GM12878 (cell line): ENCODE results near the gene TCAF1. TPM values are rescaled to one million over a fixed set of nuclear protein-coding genes. Genes with fewer than 3 reads are reported as not detected.
"Not testable (repeated sequence)": the region's sequence is repeated elsewhere in the genome, so short reads cannot be mapped to it uniquely, and the experiment has no call there.

ENCODE experiments used
- ATAC-seq: fragments of 200-7000 bp; cut with Tn5 transposase; 3 replicates; pipeline ENCODE4 v1.9.1; 2020; ENCODE audit warnings: mild to moderate bottlenecking, moderate library complexity
- BruUV-seq: library from RNA; stranded (reverse); fragments of 400-500 nt; replicated peaks from 2 replicates; lab custom pipeline; 2021; lab: Mats Ljungman, UMichigan
- CTCF ChIA-PET: fragments of 300-600 bp; sonication (Branson Sonifier 250); formaldehyde crosslinking; extraction: SDS; loops from one replicate; lab custom pipeline; 2021; ENCODE audit warnings: inconsistent platforms; lab: Yijun Ruan, JAX
- POLR2A ChIA-PET: fragments of 350-600 bp; formaldehyde crosslinking; extraction: SDS; loops from one replicate; lab custom pipeline; 2021; ENCODE audit warnings: inconsistent platforms; lab: Charles Lee
- RAD21 ChIA-PET: fragments of 300-600 bp; sonication (Branson Sonifier 250); formaldehyde crosslinking; loops from one replicate; lab custom pipeline; 2023; ENCODE audit warnings: antibody characterized with exemption; ENCODE audit not compliant: unreplicated experiment; lab: Charles Lee
- SMC1A ChIA-PET: fragments of 300-600 bp; sonication (Branson Sonifier 250); formaldehyde crosslinking; loops from one replicate; lab custom pipeline; 2023; ENCODE audit not compliant: unreplicated experiment, uncharacterized antibody; lab: Charles Lee
- DNase-seq: peaks from one replicate; pipeline ENCODE4 v3.0.0-alpha.2; 2011; ENCODE audit warnings: low read depth, low spot score
- FAIRE-seq: peaks from 3 replicates; lab custom pipeline; 2011; peaks lifted over from hg19 to GRCh38; lab: Jason Lieb, UNC
- H2AFZ ChIP-seq: 2 replicates; pipeline ENCODE4 v1.6.0; 2011; ENCODE audit warnings: low read depth, low read length, control low read depth; ENCODE audit not compliant: control insufficient read depth
- H3K27ac ChIP-seq: 2 replicates; pipeline ENCODE4 v1.5.1; 2011; ENCODE audit warnings: control low read depth; ENCODE audit not compliant: control insufficient read depth, insufficient read depth
- H3K27me3 ChIP-seq, 2 experiments: replicated peaks in 1 of 2; 2 replicates each; pipeline versions ENCODE4 v1.6.0 to v1.6.1; 2011; ENCODE audit warnings: low read length in 1 of 2; ENCODE audit not compliant: control insufficient read depth in 2 of 2, insufficient read depth in 2 of 2
- H3K36me3 ChIP-seq, 2 experiments: 2 replicates each; pipeline ENCODE4 v1.5.1; 2011; ENCODE audit warnings: low read length in 1 of 2; ENCODE audit not compliant: control insufficient read depth in 2 of 2, insufficient read depth in 2 of 2
- H3K4me1 ChIP-seq: 2 replicates; pipeline ENCODE4 v1.6.1; 2011; ENCODE audit warnings: mild to moderate bottlenecking, low read length, moderate library complexity, mixed read lengths; ENCODE audit not compliant: control insufficient read depth, insufficient read depth
- H3K4me2 ChIP-seq: 2 replicates; pipeline ENCODE4 v1.6.0; 2011; ENCODE audit warnings: control low read depth; ENCODE audit not compliant: control insufficient read depth, insufficient read depth
- H3K4me3 ChIP-seq: fragments of 200-600 bp; sonication (generic); 2 replicates; pipeline ENCODE4 v1.5.1; 2016
- H3K79me2 ChIP-seq: 2 replicates; pipeline ENCODE4 v1.6.0; 2011; ENCODE audit warnings: low read length; ENCODE audit not compliant: control insufficient read depth, insufficient read depth
- H3K9ac ChIP-seq: 2 replicates; pipeline ENCODE4 v1.8.0; 2011; ENCODE audit warnings: low read length, control low read depth, mixed read lengths; ENCODE audit not compliant: control insufficient read depth, insufficient read depth
- H3K9me3 ChIP-seq: replicated peaks from 3 replicates; pipeline ENCODE4 v1.5.1; 2011; ENCODE audit warnings: mild to moderate bottlenecking, low read length; ENCODE audit not compliant: control insufficient read depth, insufficient read depth
- H4K20me1 ChIP-seq: 2 replicates; pipeline ENCODE4 v1.6.0; 2011; ENCODE audit not compliant: control insufficient read depth, insufficient read depth
- BRCA1 ChIP-seq: IDR thresholded peaks from 2 replicates; pipeline ENCODE4 v1.6.1; 2011; ENCODE audit warnings: low read depth, low read length, improper control_type of control experiment
- SMAD1 ChIP-seq: fragments of 450-650 bp; IDR thresholded peaks from 2 replicates; pipeline ENCODE4 v1.6.1; 2018; ENCODE audit warnings: mild to moderate bottlenecking, low read depth; ENCODE audit not compliant: partially characterized antibody
- TAF1 ChIP-seq: IDR thresholded peaks from 2 replicates; pipeline ENCODE4 v1.6.1; 2011; ENCODE audit warnings: mild to moderate bottlenecking, low read depth, low read length, borderline replicate concordance
- TCF3 ChIP-seq: IDR thresholded peaks from 2 replicates; pipeline ENCODE4 v1.6.1; 2012; ENCODE audit warnings: low read depth, mild to moderate bottlenecking, low read length, borderline replicate concordance; ENCODE audit not compliant: insufficient read depth
- ZNF592 ChIP-seq: fragments of 450-650 bp; IDR thresholded peaks from 2 replicates; pipeline ENCODE4 v1.6.1; 2017; ENCODE audit warnings: mild to moderate bottlenecking, moderate library complexity
- ZSCAN29 ChIP-seq: fragments of 450-650 bp; IDR thresholded peaks from 2 replicates; pipeline ENCODE4 v1.6.1; 2017; ENCODE audit warnings: mild to moderate bottlenecking, moderate library complexity
- WGBS: methylation state at CpG from one replicate; pipeline ENCODE4 v1.1.6; 2016; ENCODE audit warnings: low lambda C conversion rate; ENCODE audit not compliant: insufficient replicate concordance, insufficient coverage; ENCODE audit errors: missing lambda C conversion rate; 5-methylcytosine and 5-hydroxymethylcytosine counted together
- in situ Hi-C: fragments of 300-500 bp; cut with MboI; formaldehyde crosslinking; loops from 9 replicates; pipeline ENCODE4 v1.14.3; 2018; ENCODE audit warnings: mixed read lengths
- intact Hi-C: fragments of 100-400 bp; cut with micrococcal nuclease; formaldehyde crosslinking; loops from one replicate; pipeline ENCODE4 v1.14.2; 2022; ENCODE audit not compliant: unreplicated experiment
- polyA plus RNA-seq, 11 experiments: library from polyadenylated mRNA; depleted of rRNA in 4 of 11; unstranded in 6 of 11; stranded (reverse) in 5 of 11; fragments of >200 nt; fragmentation: Nextera tagmentation in 4 of 11; fragmentation: Illumina TruSeq in 1 of 11; extraction: Ambion mirVana in 4 of 11; extraction: Trizol in 1 of 11; gene quantifications; 1 replicate in 1 of 11; 2 replicates in 10 of 11; pipeline versions ENCODE4 v1.2.1 to v1.2.3, GENCODE V29; 2011 to 2016; ENCODE audit warnings: inconsistent platforms in 2 of 11, missing spikeins in 2 of 11, low read depth in 1 of 11
- total RNA-seq, 4 experiments: library from RNA; depleted of rRNA in 3 of 4; stranded (reverse); fragments of >200 nt in 3 of 4; fragmentation: Illumina TruSeq in 1 of 4; extraction: Trizol in 1 of 4; gene quantifications; 2 replicates each; pipeline versions ENCODE4 v1.2.1 to v1.2.3, GENCODE V29; 2013 to 2021

Gene TCAF1
- total and polyA plus RNA-seq, 10 of the 15 experiments (the other 5 are each of a cell fraction or from before 2014, with no cell fraction given), result 2.2 to 16.3 (median 8.0) TPM

DNA sequence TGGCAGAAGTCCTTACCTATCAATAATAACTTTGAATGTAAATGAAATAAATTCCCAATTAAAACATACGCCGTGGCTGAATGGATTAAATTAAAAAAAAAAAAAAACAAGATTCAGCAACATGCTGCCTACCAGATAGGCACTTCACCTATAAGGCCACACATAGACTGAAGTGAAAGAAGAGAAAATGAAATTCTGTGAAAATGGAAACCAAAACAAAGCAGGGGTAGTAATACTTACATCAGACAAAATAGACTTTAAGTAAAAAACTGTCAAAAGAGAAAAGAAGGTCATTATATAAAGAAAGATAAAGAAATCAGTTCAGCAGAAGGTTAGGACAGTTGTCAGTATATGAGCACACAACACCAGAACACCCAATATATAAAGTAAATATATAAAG is 55.3 kb downstream of the TCAF1 start:
- CTCF ChIA-PET, result no interaction called here
- 82% methylated on average over 2 of the region's 2 CpGs for WGBS
- intact Hi-C loops, result no loop called here
- H3K36me3 ChIP-seq, result no peaks in the 10 kb centered on the region
- H3K4me3 ChIP-seq, result no peak overlapping the region
- FAIRE-seq, result no peak
- SMC1A ChIA-PET, result interaction anchor here (0.9 kb wide), 1 partner anchor 109 kb away, joined by 4 read pairs; no protein-coding TSS in a partner anchor
- no peaks in the 10 kb centered on the region for H3K27me3 ChIP-seq
- no peak for DNase-seq
- H3K9me3 ChIP-seq, result no peaks in the 10 kb centered on the region; the same call in 2 of the 3 replicates
- H3K27ac ChIP-seq, result no peak overlapping the region
- no peak overlapping the region for H3K9ac ChIP-seq
- BruUV-seq, result no TSS peak
- POLR2A ChIA-PET, result no interaction called here
- no peak overlapping the region for H3K4me2 ChIP-seq
- in situ Hi-C loops, result no loop called here
- RAD21 ChIA-PET, result no interaction called here
- ATAC-seq, result peak; percentile 39; the same call in 2 of the 3 replicates
- H4K20me1 ChIP-seq, result no peaks in the 10 kb centered on the region
- H3K79me2 ChIP-seq, result no peaks in the 10 kb centered on the region
- no peaks in the 10 kb centered on the region for H3K4me1 ChIP-seq
- no peak for TF ChIP-seq ZNF592
- TF ChIP-seq BRCA1, result no peak
- TF ChIP-seq SMAD1, result peak; percentile 25
- TF ChIP-seq ZSCAN29, result no peak
- no peak for TF ChIP-seq TCF3
- no peak for TF ChIP-seq TAF1
- no peak overlapping the region for H2AFZ ChIP-seq

DNA sequence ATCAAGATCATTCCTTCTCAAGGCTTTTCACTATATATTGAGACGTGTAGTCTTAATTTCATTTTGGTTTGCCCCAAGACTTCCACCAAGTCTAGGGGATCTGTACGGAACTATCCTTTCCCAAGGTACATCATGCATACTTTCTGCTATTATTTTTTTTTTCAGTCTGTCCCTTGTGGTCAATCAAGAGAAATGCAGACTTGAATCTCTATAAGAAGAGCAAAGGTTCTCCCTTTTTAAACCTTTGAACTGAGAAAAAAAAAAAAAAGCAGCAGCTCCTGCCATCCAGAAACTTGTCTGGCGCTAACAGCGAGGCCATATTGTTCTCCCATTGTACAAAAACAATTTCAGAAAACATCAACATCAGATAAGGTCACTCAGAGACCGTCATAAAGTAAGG is 60.3 kb downstream of the TCAF1 start:
- intact Hi-C loops, in situ Hi-C loops, DNase-seq, RAD21 ChIA-PET, H3K4me2 ChIP-seq, BruUV-seq, SMC1A ChIA-PET, H3K9ac ChIP-seq, CTCF ChIA-PET, H3K27me3 ChIP-seq, H3K4me1 ChIP-seq, H3K27ac ChIP-seq, H2AFZ ChIP-seq, H3K4me3 ChIP-seq, H3K79me2 ChIP-seq, POLR2A ChIA-PET, H4K20me1 ChIP-seq, FAIRE-seq, H3K9me3 ChIP-seq, ATAC-seq, H3K36me3 ChIP-seq: not testable (repeated sequence)
- 100% methylated on average over 1 of the region's 5 CpGs for WGBS

DNA sequence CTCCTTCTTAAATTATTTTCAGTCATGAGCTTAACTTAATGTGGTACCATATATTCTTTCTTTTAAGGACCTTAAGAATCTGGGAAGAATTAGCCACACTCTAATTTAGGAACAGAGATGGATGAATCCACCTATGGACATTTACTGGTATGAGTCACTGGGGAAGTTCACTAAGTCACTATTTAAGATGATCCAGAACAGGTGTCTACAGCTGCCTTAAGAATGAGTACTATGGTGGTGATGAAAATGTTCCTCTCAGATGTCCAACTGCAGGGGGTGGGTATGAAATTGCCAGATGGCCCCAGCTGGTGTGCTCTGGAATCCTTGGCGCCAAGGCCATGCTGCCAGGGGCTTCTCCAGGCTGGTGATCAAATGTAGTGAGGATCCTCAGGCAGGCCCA is 61.9 kb downstream of the TCAF1 start:
- H3K9ac ChIP-seq, BruUV-seq, FAIRE-seq, H3K36me3 ChIP-seq, H2AFZ ChIP-seq, RAD21 ChIA-PET, DNase-seq, CTCF ChIA-PET, H3K27me3 ChIP-seq, H3K4me1 ChIP-seq, H4K20me1 ChIP-seq, in situ Hi-C loops, H3K4me3 ChIP-seq, H3K4me2 ChIP-seq, H3K79me2 ChIP-seq, POLR2A ChIA-PET, H3K27ac ChIP-seq, intact Hi-C loops, ATAC-seq, H3K9me3 ChIP-seq, SMC1A ChIA-PET: not testable (repeated sequence)
- WGBS, result no CpG with 5 or more reads among the region's 1 CpG
